GM21576 (cell line): Measurements from ENCODE around the gene SIGLEC10.

Experiments used
- ATAC-seq: cut with Tn5 transposase; IDR thresholded peaks from one replicate; pipeline ENCODE4 v1.9.1; 2021; ENCODE audit warnings: mild to moderate bottlenecking, moderate library complexity; ENCODE audit not compliant: unreplicated experiment

Gene SIGLEC10

GRCh38 chr19:51367565-51368365 lies 49.7 kb downstream of the SIGLEC10 start:
- ATAC-seq, result peak; percentile 75

GRCh38 chr19:51367255-51367564 lies 50.2 kb downstream of the SIGLEC10 start:
- ATAC-seq, result peak; percentile 16

GRCh38 chr19:51366389-51367254 lies 50.8 kb downstream of the SIGLEC10 start:
- no peak for ATAC-seq

GRCh38 chr19:51365965-51366388 lies 51.5 kb downstream of the SIGLEC10 start, which contains the start of gene ETFB:
TSS of gene ETFB (minus strand) at chr19:51366388. CDS start at chr19:51366326, 62 bp downstream.
- ATAC-seq, result no peak

GRCh38 chr19:51365211-51365964 lies 52.1 kb downstream of the SIGLEC10 start:
- ATAC-seq, result no peak

- no peak for ATAC-seq
These were observed 53.0 kb downstream of the SIGLEC10 start for GRCh38 chr19:51364200-51365106.

GRCh38 chr19:51361239-51361638 lies 56.2 kb downstream of the SIGLEC10 start:
- no peak for ATAC-seq
